MM.1S (cell line): ENCODE results near the gene RHOH.

Source experiments
- DNase-seq: peaks from one replicate; pipeline ENCODE4 v3.0.0-alpha.2; 2015
- H2AFZ ChIP-seq: fragments of 300-600 bp; sonication (generic); 2 replicates; pipeline ENCODE4 v1.6.0; 2016; ENCODE audit warnings: antibody characterized with exemption, low read length
- H3F3A ChIP-seq: fragments of 300-600 bp; sonication (generic); 2 replicates; pipeline ENCODE4 v1.6.1; 2016; ENCODE audit warnings: mild to moderate bottlenecking, antibody characterized with exemption, low read length, moderate library complexity, mixed read lengths; ENCODE audit not compliant: insufficient read depth
- H3K27ac ChIP-seq: fragments of 300-600 bp; sonication (generic); 2 replicates; pipeline ENCODE4 v1.5.1; 2016; ENCODE audit warnings: mild to moderate bottlenecking, low read length
- H3K27me3 ChIP-seq: fragments of 300-600 bp; sonication (generic); replicated peaks from 2 replicates; pipeline ENCODE4 v1.6.0; 2016; ENCODE audit warnings: low read length; ENCODE audit not compliant: insufficient read depth
- H3K36me3 ChIP-seq: fragments of 300-600 bp; sonication (generic); replicated peaks from 2 replicates; pipeline ENCODE4 v1.6.1; 2016; ENCODE audit warnings: mild to moderate bottlenecking, low read length, mixed read lengths; ENCODE audit not compliant: insufficient read depth
- H3K4me1 ChIP-seq: fragments of 300-600 bp; sonication (generic); 2 replicates; pipeline ENCODE4 v1.6.1; 2016; ENCODE audit warnings: low read length, mixed read lengths
- H3K4me2 ChIP-seq: fragments of 300-600 bp; sonication (generic); 2 replicates; pipeline ENCODE4 v1.6.0; 2016; ENCODE audit warnings: low read depth, low read length
- H3K4me3 ChIP-seq: fragments of 300-600 bp; sonication (generic); 2 replicates; pipeline ENCODE4 v1.5.1; 2016; ENCODE audit warnings: low read length, mixed read lengths
- H3K79me2 ChIP-seq: fragments of 300-600 bp; sonication (generic); 2 replicates; pipeline ENCODE4 v1.6.1; 2016; ENCODE audit warnings: mixed run types, low read length, mixed read lengths
- H3K9ac ChIP-seq: fragments of 300-600 bp; sonication (generic); 2 replicates; pipeline ENCODE4 v1.6.1; 2016; ENCODE audit warnings: low read length, mixed read lengths
- H3K9me2 ChIP-seq: fragments of 300-600 bp; sonication (generic); replicated peaks from 2 replicates; pipeline ENCODE4 v1.6.1; 2016; ENCODE audit warnings: mild to moderate bottlenecking, low read length, mixed read lengths; ENCODE audit not compliant: insufficient read depth
- H3K9me3 ChIP-seq: fragments of 300-600 bp; sonication (generic); replicated peaks from 2 replicates; pipeline ENCODE4 v1.6.1; 2016; ENCODE audit warnings: mild to moderate bottlenecking, low read length, mixed read lengths; ENCODE audit not compliant: insufficient read depth
- H4K20me1 ChIP-seq: fragments of 300-600 bp; sonication (generic); 2 replicates; pipeline ENCODE4 v1.6.1; 2016; ENCODE audit warnings: mild to moderate bottlenecking, low read length, moderate library complexity, mixed read lengths; ENCODE audit not compliant: insufficient read depth
- CTCF ChIP-seq: fragments of 300-600 bp; sonication (generic); IDR thresholded peaks from 2 replicates; pipeline ENCODE4 v1.5.1; 2016; ENCODE audit warnings: antibody characterized with exemption, low read length, mixed read lengths
- EZH2 ChIP-seq: fragments of 300-600 bp; sonication (generic); optimal IDR thresholded peaks from 2 replicates; pipeline ENCODE3; 2017; ENCODE audit warnings: low read depth, mild to moderate bottlenecking, antibody characterized with exemption, low read length, mixed read lengths
- EZH2phosphoT487 ChIP-seq: fragments of 300-600 bp; sonication (generic); IDR thresholded peaks from 2 replicates; pipeline ENCODE4 v1.6.1; 2018; ENCODE audit warnings: antibody characterized with exemption, low read length

RHOH gene

GRCh38 chr4:40194602-40195161 is 2.1 kb upstream of the RHOH start:
- H3K4me1 ChIP-seq = peaks cover 14% of the 10 kb centered on the region; the same call in 1 of the 2 replicates
- peak overlapping the region; percentile 83 for H3K4me3 ChIP-seq
- no peaks in the 10 kb centered on the region for H3K9me2 ChIP-seq
- H4K20me1 ChIP-seq = no peaks in the 10 kb centered on the region
- no peak for TF ChIP-seq CTCF
- no peak for TF ChIP-seq EZH2phosphoT487
- no peak for TF ChIP-seq EZH2
- H3K9ac ChIP-seq = peak overlapping the region; percentile 95
- H3K36me3 ChIP-seq = no peaks in the 10 kb centered on the region
- peaks cover 96% of the 10 kb centered on the region for H3K79me2 ChIP-seq
- H2AFZ ChIP-seq = no peak overlapping the region
- no peaks in the 10 kb centered on the region for H3K9me3 ChIP-seq
- H3K27ac ChIP-seq = peak overlapping the region; percentile 97
- H3K4me2 ChIP-seq = peak overlapping the region; percentile 92
- DNase-seq = peak; percentile 82
- no peaks in the 10 kb centered on the region for H3K27me3 ChIP-seq
- H3F3A ChIP-seq = peaks cover 86% of the 10 kb centered on the region

DNA sequence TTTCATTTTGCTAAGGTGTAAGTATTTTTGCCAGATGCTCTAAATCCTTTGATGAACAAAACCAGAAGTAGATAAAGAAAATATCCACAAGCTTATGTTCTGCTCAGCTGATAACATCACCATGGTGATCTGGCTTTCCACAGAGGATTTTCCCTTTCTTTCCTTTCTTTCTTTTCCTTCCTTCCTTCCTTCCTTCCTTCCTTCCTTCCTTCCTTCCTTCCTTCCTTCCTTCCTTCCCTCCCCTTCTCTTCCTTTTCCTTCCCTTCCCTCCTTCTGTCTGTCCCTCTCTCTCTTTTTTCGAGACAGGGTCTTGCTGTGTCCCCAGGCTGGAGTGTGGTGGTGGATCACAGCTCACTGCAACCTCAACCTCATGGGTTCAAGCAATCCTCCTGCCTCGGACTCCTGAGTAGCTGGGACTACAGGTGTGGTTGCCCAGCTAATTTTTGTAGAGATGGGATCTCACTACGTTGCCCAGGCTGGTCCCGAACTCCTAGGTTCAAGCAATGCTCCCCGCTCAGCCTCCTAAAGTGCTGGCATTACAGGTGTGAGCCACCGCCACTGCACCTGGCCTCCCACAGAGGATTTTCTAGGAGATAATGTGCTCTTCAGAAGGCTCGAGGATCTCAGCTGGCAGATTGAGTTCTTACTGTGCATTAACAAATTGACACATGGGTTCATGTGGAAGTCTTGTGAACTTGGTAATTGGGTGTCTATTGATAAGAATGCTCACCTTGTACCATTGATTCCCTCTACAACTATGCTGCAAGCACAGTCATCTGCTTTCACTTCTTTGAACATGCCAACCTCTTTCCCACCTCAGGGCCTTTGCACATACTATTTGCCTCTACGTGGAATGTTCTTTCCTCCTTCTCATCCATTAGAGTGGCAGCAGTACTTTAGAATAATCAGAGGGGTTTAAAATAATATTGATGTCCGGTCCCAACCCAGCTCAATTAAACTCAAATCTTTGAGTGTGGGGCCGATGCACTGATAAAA is 1.4 kb upstream of the RHOH start:
- DNase-seq = peak; percentile 58
- Histone ChIP-seq H2AFZ (no peak overlapping the region), H3K27me3 (no peaks in the 10 kb centered on the region), H3K9me2 (no peaks in the 10 kb centered on the region), H3K9ac (peak overlapping the region; percentile 95), H3K36me3 (no peaks in the 10 kb centered on the region; the same call in 1 of the 2 replicates), H3K4me1 (peaks cover 14% of the 10 kb centered on the region; the same call in 1 of the 2 replicates), H3F3A (peaks cover 94% of the 10 kb centered on the region), H3K9me3 (no peaks in the 10 kb centered on the region), H4K20me1 (no peaks in the 10 kb centered on the region), H3K4me2 (peak overlapping the region; percentile 92), H3K4me3 (peak overlapping the region; percentile 83), H3K27ac (peak overlapping the region; percentile 97), H3K79me2 (peaks cover 96% of the 10 kb centered on the region)
- no peak for TF ChIP-seq CTCF
- TF ChIP-seq EZH2phosphoT487 = no peak
- no peak for TF ChIP-seq EZH2

GRCh38 chr4:40196272-40196671 is 559 bp upstream of the RHOH start:
- Histone ChIP-seq H3K4me3 (peak overlapping the region; percentile 83), H3K9me2 (no peaks in the 10 kb centered on the region), H3K36me3 (peaks cover 1% of the 10 kb centered on the region; the same call in 1 of the 2 replicates), H3K4me2 (peak overlapping the region; percentile 92), H3K4me1 (peaks cover 14% of the 10 kb centered on the region; the same call in 1 of the 2 replicates), H3K79me2 (peaks cover 96% of the 10 kb centered on the region), H2AFZ (no peak overlapping the region), H3F3A (peaks cover 96% of the 10 kb centered on the region), H3K9me3 (no peaks in the 10 kb centered on the region), H4K20me1 (no peaks in the 10 kb centered on the region), H3K27me3 (no peaks in the 10 kb centered on the region), H3K27ac (peak overlapping the region; percentile 97), H3K9ac (peak overlapping the region; percentile 95)
- DNase-seq = peak; percentile 89
- TF ChIP-seq EZH2phosphoT487 = no peak
- no peak for TF ChIP-seq CTCF
- TF ChIP-seq EZH2 = no peak
